SH-SY5Y (cell line): Measurements from ENCODE around the gene CRYBB2.

Source experiments
- GATA2 ChIP-seq: IDR thresholded peaks from 2 replicates; pipeline ENCODE4 v1.6.1; 2011; ENCODE audit warnings: mild to moderate bottlenecking, low read depth, low read length
- GATA3 ChIP-seq: IDR thresholded peaks from 2 replicates; pipeline ENCODE4 v1.6.1; 2011; ENCODE audit warnings: low read depth, mild to moderate bottlenecking, low read length, moderate library complexity

The CRYBB2 gene, protein sequence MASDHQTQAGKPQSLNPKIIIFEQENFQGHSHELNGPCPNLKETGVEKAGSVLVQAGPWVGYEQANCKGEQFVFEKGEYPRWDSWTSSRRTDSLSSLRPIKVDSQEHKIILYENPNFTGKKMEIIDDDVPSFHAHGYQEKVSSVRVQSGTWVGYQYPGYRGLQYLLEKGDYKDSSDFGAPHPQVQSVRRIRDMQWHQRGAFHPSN

DNA sequence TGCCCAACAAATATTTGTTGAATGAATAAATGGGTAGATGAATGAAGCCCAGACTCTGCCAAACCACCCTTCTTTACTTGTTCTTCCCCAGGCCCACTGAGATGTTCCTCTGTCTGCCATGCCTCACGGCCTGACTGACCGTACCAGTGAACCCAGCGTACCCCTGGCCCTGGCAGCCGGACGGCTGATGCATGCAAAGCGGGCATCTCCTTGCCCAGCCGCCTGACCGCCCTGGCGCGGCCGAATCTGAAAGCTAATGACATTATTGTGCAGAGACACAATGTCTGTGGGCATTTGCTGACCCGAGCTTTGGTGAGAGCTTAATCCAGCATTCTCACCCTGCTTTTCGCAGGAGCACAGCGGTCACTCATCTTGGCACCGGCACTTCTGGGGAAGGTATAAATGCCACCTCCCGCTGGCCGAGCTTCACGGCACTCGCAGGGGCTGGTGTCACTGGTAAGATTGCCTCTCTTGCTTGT, at the start of gene CRYBB2:
Gene CRYBB2, plus strand, starts transcription at position 429 of the 479 bp plus-strand sequence. CDS start 1,791 bp downstream, outside the sequence.
- TF ChIP-seq GATA2 (no peak), GATA3 (no peak)

DNA sequence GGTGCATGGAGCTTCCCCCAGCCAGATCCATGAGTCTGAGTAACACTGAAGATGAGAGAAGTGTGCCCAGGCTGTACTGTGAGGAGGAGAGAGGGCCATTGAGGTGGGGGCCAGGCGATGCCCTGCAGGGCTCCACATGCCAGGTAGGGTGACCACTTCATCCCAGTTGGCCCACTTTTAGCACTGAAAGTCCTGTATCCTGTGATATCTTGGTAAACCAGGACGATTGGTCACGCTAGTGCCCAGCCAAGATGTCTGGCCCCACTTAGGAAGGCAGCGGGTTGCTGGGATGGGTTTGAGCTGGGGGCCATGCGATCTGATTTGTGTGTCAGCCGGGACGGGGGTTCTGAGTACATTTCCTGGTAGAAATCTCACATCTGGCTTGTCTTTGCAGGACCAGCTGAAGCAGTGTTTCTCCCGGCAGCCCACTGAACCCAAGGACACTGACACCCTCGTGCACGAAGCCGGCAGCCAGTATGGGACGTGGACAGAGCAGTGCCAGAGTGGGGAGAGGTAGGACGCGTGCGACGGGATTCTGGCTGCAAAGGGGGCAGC, 48.9 kb upstream of the CRYBB2 start:
- TF ChIP-seq GATA3 (no peak), GATA2 (no peak)

DNA sequence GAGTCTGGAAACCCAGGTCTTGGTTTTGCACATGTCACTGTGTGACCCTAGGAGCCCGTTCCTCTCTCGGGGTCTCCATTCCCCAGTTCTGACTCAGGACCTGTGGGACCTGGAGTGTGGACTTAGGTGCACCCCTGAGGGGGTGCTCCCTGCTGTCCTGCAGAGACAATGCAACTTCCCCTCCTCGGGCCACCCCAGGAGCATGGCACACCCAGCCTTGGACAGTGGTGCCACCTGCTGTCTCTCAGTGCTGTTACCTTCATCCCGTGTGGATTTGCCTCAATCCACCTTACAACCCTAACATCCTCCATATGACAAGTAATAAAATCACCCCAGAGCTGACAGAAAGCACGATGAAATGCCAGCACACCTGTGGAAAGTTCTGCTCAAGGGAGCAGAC, 47.3 kb upstream of the CRYBB2 start:
- TF ChIP-seq GATA3 (no peak), GATA2 (no peak)

DNA sequence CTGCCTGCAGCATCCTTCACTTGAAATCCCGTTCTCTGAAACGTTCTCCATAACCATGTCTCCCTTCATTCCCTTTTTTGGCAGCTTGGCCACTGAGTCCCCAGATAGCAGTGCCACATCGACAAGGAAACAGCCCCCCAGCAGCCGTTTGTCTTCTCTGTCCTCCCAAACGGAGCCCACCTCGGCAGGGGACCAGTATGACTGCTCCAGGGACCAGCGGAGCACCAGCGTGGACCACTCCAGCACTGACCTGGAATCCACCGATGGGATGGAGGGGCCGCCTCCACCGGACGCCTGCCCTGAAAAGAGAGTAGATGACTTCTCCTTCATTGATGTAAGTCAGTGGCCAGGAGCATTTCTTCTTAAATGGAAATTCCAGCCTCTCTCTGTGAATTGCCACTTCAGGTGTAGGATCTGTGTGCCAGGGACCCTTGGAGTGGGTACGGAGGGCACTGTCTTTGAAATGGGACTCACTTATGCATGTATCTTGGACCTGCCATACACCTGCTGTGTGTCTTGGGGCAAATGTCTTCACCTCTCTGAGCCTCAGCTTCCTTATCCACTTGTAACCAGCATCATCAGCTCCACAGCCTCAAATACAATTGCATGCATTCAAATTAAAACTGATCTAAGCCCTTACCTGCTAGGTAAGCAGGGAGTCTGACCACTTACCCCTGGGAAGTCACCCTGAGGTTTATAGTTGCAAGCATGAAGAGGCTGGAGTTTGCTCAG, 45.1 kb upstream of the CRYBB2 start:
- TF ChIP-seq GATA3: no peak
- TF ChIP-seq GATA2: no peak

DNA sequence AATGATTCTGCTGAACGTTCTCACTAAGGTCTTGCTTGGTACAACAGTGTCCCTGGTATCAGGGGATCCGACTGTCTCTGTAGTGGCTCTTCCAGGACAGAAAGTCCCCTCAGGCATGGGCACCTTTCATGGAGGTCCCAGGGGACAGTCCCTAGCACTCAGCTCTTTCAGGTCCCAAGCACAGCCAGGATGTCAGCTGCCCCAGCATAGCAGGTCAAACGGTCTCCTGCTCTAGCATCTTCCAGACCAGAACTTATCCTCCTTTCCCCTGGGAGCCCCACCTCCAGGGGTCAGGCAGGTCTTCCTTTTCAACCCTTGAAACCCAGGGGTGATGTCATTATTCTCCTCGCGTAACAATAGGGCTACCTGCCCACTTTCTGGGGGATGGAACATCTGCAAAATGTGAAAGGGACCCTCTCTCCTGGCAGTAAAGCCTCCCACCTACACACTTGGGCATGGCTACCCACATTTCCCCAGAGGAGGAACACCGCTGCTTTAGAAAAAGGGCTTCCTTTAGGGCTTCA, 44.5 kb upstream of the CRYBB2 start:
- no peak for TF ChIP-seq GATA3
- TF ChIP-seq GATA2: no peak

DNA sequence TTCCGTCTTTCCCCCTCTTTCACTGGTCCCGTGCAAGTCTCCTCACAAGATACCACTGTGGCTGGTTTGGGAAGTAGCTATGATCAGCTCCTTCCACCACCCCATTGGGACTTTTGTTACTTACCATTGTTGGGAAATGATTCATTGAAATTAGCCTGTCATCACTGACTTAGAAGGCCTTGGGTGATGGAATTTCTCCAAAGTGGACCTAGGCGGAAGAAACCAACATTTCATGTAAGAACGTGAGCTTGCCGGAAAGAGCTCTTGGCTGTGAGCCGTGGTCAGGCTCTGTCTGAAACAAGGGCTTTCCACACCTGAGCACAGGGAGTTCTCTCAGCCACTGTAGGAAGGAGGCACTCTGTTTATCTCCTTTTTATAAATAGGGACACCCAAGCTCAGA, 43.3 kb upstream of the CRYBB2 start:
- TF ChIP-seq GATA3 (no peak), GATA2 (no peak)

DNA sequence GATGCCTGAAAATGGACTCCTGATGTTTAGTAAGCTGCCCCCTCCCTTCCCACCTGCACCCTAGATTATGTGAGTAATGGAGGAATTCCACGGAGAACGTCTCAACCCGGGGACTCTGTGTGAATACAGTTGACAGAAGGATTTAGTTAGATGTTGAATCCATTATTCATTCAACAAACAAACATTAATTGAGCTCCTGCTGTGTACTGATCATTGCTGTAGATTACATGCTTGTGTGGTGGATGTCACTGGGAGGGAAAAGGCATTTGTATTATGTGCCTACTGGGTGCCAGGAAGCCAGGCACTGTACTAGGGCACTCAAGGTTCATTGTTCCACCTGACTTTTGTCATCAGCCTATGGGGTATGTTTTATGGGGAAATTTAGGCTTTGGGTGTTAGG, 42.6 kb upstream of the CRYBB2 start:
- no peak for TF ChIP-seq GATA3

DNA sequence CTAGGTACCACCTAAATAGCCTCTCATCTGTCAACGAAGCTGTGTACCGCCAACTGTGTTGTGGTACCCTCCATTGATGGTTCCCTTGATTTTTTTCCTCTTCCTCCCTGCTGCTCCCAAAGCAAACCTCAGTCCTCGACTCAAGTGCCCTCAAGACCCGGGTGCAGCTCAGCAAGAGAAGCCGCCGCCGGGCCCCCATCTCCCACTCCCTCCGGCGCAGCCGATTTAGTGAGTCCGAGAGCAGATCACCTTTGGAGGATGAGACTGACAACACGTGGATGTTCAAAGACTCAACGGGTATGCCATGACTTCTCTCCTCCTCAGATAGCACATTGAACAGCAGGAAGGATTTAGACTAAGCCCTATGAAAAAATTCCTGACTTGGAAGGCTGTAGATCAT, 42.2 kb upstream of the CRYBB2 start:
- TF ChIP-seq GATA2 (no peak), GATA3 (no peak)

DNA sequence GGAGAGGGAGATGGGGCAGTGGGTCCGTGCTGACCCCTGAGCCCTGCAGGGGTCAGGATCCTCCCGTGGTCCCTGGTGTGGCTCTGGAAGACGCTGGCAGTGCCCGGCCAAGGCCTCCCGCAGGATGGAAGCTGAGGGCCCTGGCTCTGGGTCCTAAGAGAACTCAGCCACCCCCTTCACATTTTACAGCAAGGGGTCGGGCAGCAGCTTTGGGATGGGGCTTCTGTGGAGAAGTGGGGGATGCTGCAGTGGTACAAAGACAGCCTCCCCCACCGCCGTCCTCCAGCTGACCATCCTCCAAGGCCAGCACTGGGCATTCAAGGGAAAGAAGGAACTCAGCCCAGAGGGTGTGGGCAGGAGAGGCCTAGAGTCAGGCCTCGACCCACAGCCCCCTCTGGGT, 41.5 kb upstream of the CRYBB2 start:
- TF ChIP-seq GATA2 (no peak), GATA3 (no peak)

DNA sequence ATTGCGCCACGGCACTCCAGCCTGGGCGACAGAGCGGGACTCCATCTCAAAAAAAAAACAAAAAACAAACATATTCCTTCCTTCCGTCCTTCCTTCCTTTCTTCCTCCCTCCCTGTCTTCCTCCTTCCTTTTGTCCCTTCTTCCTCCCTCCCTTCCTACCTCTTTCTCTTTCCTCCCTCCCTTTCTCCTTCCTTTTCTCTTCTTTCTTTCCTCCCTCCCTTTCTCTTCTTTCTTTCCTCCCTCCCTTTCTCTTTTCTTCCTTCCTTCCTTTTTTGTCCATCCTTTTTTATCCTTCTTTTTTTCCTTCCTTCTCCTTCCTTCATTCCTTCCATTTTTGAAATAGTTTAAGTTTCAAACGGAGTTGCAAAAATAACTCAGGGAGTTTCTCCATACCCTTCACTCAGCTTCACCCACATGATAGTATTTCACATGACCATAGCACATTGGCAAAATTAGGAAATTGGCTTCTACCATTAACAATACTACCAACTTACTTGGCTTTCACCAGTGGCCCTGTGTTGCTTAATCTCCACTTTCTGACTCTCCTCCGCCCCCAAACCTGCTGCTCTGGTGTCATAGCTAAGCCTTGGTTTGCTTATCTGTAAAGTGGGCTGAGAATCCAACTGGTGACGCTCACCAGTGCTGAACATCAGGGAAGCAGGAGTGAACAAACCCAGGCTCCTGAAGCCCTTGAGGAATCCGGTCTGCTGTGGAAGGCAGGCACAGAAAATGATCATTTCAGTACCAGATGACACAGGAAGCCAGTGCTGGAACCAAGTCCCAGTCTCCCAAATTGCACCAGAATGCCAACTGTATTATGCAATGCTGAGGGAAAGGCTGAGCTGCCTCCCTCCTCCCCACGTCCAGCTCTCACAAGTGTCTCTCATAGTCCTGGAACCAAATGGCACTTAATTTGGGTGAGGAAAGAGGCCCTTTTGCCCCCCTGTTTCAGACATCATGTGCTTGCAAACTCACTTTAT, 37.0 kb upstream of the CRYBB2 start:
- TF ChIP-seq GATA3 (no peak), GATA2 (no peak)

DNA sequence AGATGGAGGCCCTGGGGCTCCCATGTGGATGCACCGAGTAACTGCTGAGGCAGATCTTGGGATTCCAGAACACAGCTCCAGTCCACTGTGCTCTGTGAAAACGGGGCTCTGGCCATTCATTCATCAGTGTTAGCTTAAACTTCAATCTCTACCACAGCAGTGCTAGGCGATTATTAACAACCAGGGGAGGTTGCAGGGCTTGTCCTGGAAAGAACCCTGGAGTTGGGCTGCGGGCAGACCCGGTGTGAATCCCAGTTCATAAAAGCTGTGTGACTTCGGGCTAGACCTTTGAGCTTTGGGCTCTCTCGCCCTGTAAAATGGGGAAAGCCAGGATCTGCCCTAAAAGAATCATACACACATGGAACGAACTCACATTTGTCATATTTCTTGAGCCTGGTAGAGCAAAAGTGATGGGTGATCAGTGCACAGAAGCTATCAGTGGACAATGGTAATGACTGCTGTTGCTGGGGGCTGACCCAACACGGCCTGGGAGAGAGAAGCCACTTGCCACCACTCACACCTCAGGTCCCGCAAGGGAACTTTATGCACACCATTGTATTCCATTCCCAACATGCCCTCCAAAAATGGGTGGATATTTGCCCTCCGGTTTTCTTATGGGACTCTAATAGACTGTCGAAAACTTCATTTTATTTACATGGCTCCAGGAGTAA, 35.4 kb upstream of the CRYBB2 start:
- TF ChIP-seq GATA3: no peak
- TF ChIP-seq GATA2: no peak

DNA sequence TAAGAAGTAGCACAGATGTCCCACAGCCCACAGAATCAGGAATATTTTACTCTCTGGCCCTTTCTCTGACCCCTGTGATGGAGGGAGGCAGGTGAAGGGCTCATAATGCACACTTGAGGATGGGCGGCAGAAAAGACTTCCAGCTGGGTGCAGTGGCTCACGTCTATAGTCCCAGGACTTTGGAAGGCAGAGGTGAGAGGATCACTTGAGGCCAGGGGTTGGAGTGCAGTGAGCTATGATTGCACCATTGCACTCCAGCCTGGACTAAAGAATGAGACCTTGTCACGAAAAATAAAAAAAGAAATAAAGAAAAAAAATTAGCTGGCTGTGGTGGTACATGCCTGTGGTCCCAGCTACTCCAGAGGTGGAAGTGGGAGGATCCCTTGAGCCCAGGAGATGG, 33.3 kb upstream of the CRYBB2 start:
- TF ChIP-seq GATA3 (no peak), GATA2 (no peak)

DNA sequence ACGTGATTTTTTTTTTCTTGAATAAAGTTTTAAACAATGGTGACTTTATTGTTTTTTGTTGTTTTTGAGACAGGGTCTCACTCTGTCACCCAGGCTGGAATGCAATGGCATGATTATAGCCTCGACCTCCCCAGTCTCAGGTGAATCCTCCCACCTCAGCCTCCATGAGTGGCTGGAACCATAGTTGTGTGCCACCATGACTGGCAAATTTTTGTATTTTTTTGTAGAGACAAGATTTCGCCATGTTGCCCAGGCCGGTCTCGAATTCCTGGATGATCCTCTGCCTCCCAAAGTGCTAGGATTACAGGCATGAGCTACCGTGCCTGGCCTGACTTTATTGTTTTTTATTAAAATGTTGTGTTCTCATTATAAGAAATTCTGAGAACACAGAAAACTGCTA, 32.0 kb upstream of the CRYBB2 start:
- TF ChIP-seq GATA3 (no peak), GATA2 (no peak)
